ENCODE results near the gene FGF12.

Gene FGF12

DNA sequence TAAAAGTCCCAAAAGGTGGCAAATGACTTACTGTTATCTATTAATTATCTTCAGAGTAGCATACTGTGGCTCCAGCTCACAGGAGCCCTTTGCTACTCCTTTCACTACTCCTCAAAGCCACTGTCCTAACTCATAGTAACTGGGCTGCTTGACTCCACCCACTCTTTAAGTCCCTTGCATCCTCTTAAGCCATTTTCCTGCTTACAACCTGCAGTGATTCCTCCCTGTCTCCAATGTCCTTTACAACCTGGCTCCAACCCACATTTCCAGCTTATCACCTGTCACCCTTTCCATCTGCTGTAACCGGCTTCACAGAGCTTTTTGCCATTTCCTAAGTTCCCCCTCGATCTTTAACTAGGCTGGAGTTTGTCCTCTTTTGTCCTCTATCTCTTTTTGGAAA, 388.1 kb downstream of the FGF12 start:
- Histone ChIP-seq H3K36me3 (ENCODE audit: control insufficient read depth, low read length) (no peaks in the 10 kb centered on the region), H3K4me1 (ENCODE audit: control insufficient read depth, low read length) (no peaks in the 10 kb centered on the region), H3K4me3 (ENCODE audit: low read length) (no peak overlapping the region), H4K20me1 (ENCODE audit: control insufficient read depth, insufficient read depth, low read depth, low read length) (no peaks in the 10 kb centered on the region), H3K27me3 (ENCODE audit: control insufficient read depth, low read length) (no peaks in the 10 kb centered on the region), H3F3A (ENCODE audit: control insufficient read depth, insufficient read depth) (no peaks in the 10 kb centered on the region), H3K9me3 (ENCODE audit: control insufficient read depth, insufficient read depth, low read length) (no peaks in the 10 kb centered on the region), H3K9me2 (replicated peaks; ENCODE audit: control insufficient read depth, low read length) (no peaks in the 10 kb centered on the region), H3K79me2 (ENCODE audit: control insufficient read depth, low read length) (no peaks in the 10 kb centered on the region), H3K4me2 (ENCODE audit: low read length) (no peak overlapping the region), H3K27ac (ENCODE audit: low read depth, low read length) (no peak overlapping the region)
- no peak for TF ChIP-seq CTCF (IDR thresholded peaks at IDR 0.05; ENCODE audit: low read depth, low read length, poor library complexity, severe bottlenecking)
- no peak for TF ChIP-seq EZH2phosphoT487 (IDR thresholded peaks at IDR 0.05; ENCODE audit: borderline replicate concordance, low read length)

DNA sequence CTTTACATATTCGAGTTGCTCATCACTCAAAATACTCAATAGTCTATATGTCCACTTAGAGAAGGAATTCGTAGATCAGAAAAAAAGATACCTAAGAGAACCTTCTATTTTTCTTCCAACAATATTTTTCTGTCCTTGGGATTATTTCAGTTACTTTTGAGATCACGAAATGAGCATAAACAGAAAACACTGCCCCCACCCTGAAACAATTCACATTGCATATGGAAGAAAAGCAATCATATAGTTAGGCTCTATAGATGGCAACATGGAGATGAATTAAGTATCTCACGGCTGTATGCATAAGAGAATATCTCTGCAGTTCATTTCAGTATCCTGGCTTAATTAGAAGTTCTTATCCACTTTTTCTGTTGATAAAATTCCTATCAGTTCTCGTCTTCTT, 391.1 kb downstream of the FGF12 start:
- H3K9me3 ChIP-seq (ENCODE audit: control insufficient read depth, insufficient read depth, low read length) = no peaks in the 10 kb centered on the region
- H3K4me2 ChIP-seq (ENCODE audit: low read length) = no peak overlapping the region
- H3K27ac ChIP-seq (ENCODE audit: low read depth, low read length) = no peak overlapping the region
- H3K9me2 ChIP-seq (replicated peaks; ENCODE audit: control insufficient read depth, low read length) = no peaks in the 10 kb centered on the region
- H3K4me1 ChIP-seq (ENCODE audit: control insufficient read depth, low read length) = no peaks in the 10 kb centered on the region
- H4K20me1 ChIP-seq (ENCODE audit: control insufficient read depth, insufficient read depth, low read depth, low read length) = no peaks in the 10 kb centered on the region
- TF ChIP-seq EZH2phosphoT487 (IDR thresholded peaks at IDR 0.05; ENCODE audit: borderline replicate concordance, low read length) (no peak), CTCF (IDR thresholded peaks at IDR 0.05; ENCODE audit: low read depth, low read length, poor library complexity, severe bottlenecking) (no peak)
- H3K4me3 ChIP-seq (ENCODE audit: low read length) = no peak overlapping the region
- no peaks in the 10 kb centered on the region for H3K36me3 ChIP-seq (ENCODE audit: control insufficient read depth, low read length)
- no peaks in the 10 kb centered on the region for H3F3A ChIP-seq (ENCODE audit: control insufficient read depth, insufficient read depth)
- 0 out of 2 replicates have a peak, but pooled peaks cover 2% of the 10 kb centered on the region for H3K27me3 ChIP-seq (ENCODE audit: control insufficient read depth, low read length)
- no peaks in the 10 kb centered on the region for H3K79me2 ChIP-seq (ENCODE audit: control insufficient read depth, low read length)

DNA sequence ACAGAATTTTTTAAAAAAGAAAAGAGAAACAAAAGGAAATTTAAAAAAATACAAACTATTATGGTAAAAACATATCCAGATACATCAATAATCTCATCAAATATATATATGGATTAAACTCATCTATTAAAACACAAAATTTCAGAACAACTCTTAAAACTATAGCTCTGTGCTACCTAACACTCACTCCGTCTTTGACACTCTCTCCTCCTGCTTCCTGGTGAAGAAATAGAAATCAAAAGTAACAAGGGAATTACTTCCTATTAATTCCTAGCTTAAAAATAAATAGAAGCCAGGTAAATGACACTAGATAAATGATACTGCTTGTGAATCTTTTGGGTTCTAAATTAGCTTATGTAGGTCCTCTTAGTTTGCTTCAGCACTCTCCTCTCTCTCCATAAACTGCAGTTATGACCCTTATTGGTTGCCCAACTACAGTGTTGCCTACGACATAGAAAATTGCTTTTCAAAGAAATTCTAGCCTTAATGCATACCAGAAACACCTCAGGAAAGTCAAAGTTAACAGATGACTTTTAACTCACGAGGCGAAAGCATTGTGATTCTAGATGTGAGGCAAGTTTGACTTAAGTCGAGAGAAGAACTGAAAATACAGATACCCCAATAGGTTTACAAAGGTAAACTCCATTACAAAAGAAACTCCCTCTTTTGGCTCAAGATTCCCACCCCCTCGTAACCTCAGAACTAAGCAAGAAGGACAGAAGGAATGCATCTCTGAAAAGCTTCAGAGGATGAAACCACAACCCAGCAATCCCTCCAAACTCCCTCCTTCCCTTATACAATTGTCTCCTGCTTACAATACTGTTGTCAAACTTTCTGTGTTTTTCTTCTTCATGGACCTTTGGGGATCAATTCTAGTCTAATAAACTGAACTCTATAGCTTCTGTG, 394.7 kb downstream of the FGF12 start:
- no peaks in the 10 kb centered on the region for H3K36me3 ChIP-seq (ENCODE audit: control insufficient read depth, low read length)
- H4K20me1 ChIP-seq (ENCODE audit: control insufficient read depth, insufficient read depth, low read depth, low read length) = no peaks in the 10 kb centered on the region
- H3K4me2 ChIP-seq (ENCODE audit: low read length) = no peak overlapping the region
- 0 out of 2 replicates have a peak, but pooled peaks cover 2% of the 10 kb centered on the region for H3K27me3 ChIP-seq (ENCODE audit: control insufficient read depth, low read length)
- H3K79me2 ChIP-seq (ENCODE audit: control insufficient read depth, low read length) = no peaks in the 10 kb centered on the region
- no peak overlapping the region for H3K27ac ChIP-seq (ENCODE audit: low read depth, low read length)
- no peaks in the 10 kb centered on the region for H3K4me1 ChIP-seq (ENCODE audit: control insufficient read depth, low read length)
- H3K4me3 ChIP-seq (ENCODE audit: low read length) = no peak overlapping the region
- TF ChIP-seq EZH2phosphoT487 (IDR thresholded peaks at IDR 0.05; ENCODE audit: borderline replicate concordance, low read length) = no peak
- no peak for TF ChIP-seq CTCF (IDR thresholded peaks at IDR 0.05; ENCODE audit: low read depth, low read length, poor library complexity, severe bottlenecking)
- H3K9me3 ChIP-seq (ENCODE audit: control insufficient read depth, insufficient read depth, low read length) = no peaks in the 10 kb centered on the region
- H3F3A ChIP-seq (ENCODE audit: control insufficient read depth, insufficient read depth) = no peaks in the 10 kb centered on the region
- no peaks in the 10 kb centered on the region for H3K9me2 ChIP-seq (replicated peaks; ENCODE audit: control insufficient read depth, low read length)

All from DOHH2 (cell line).